SK-N-SH (cell line): ENCODE results near the gene LCOR. TPM values are rescaled to one million over a fixed set of nuclear protein-coding genes. Genes with fewer than 3 reads are reported as not detected.

ENCODE experiments used
- CTCF ChIA-PET: fragments of 300-600, 350-600 bp; formaldehyde crosslinking; extraction: SDS; loops from one replicate; lab custom pipeline; 2021; lab: Yijun Ruan, JAX
- POLR2A ChIA-PET: fragments of 350-600 bp; sonication (Branson Sonifier 250); formaldehyde crosslinking; extraction: SDS; loops from one replicate; lab custom pipeline; 2020; ENCODE audit warnings: antibody characterized with exemption, inconsistent platforms; lab: Yijun Ruan, JAX
- DNase-seq: peaks from one replicate; pipeline ENCODE4 v3.0.0; 2012
- H2AFZ ChIP-seq: fragments of 200-600 bp; sonication (generic); 2 replicates; pipeline ENCODE4 v1.8.1; 2016; ENCODE audit warnings: antibody characterized with exemption, mild to moderate bottlenecking, low read depth
- H3F3A ChIP-seq: fragments of 200-600 bp; sonication (generic); replicated peaks from 2 replicates; pipeline ENCODE3; 2016; ENCODE audit warnings: antibody characterized with exemption, mild to moderate bottlenecking; ENCODE audit not compliant: insufficient read depth
- H3K27ac ChIP-seq, 2 experiments: fragments of 200-500 bp in 1 of 2; fragments of 200-600 bp in 1 of 2; sonication (Bioruptor generic) in 1 of 2; sonication (generic), shearing (Covaris generic) in 1 of 2; 2 replicates each; pipeline versions ENCODE4 v1.5.1 to v1.6.1; 2014 to 2016; ENCODE audit warnings: low read depth in 2 of 2, inconsistent platforms in 1 of 2, low read length in 1 of 2, mild to moderate bottlenecking in 1 of 2, mixed read lengths in 1 of 2
- H3K27me3 ChIP-seq: fragments of 200-600 bp; sonication (generic), shearing (Covaris generic); 2 replicates; pipeline ENCODE4 v1.6.1; 2016; ENCODE audit warnings: mixed run types; ENCODE audit not compliant: insufficient read depth
- H3K36me3 ChIP-seq, 2 experiments: fragments of 200-500 bp in 1 of 2; fragments of 200-600 bp in 1 of 2; sonication (Bioruptor generic) in 1 of 2; sonication (generic) in 1 of 2; replicated peaks in 1 of 2; 2 replicates each; pipeline versions ENCODE3 to v1.5.1; 2014 to 2016; ENCODE audit warnings: low read length in 1 of 2, mild to moderate bottlenecking in 1 of 2; ENCODE audit not compliant: insufficient read depth in 2 of 2, control insufficient read depth in 1 of 2
- H3K4me1 ChIP-seq, 2 experiments: fragments of 200-500 bp in 1 of 2; fragments of 200-600 bp in 1 of 2; sonication (Bioruptor generic) in 1 of 2; sonication (generic), shearing (Covaris generic) in 1 of 2; 2 replicates each; pipeline versions ENCODE4 v1.5.1 to v1.6.1; 2014 to 2016; ENCODE audit warnings: low read depth in 1 of 2, low read length in 1 of 2, mixed run types in 1 of 2; ENCODE audit not compliant: insufficient read depth in 2 of 2, control insufficient read depth in 1 of 2
- H3K4me2 ChIP-seq: fragments of 200-600 bp; sonication (generic), shearing (Covaris generic); 2 replicates; pipeline ENCODE4 v1.6.1; 2017; ENCODE audit warnings: mixed run types
- H3K4me3 ChIP-seq, 2 experiments: fragments of 200-500 bp in 1 of 2; fragments of 200-600 bp in 1 of 2; sonication (Bioruptor generic) in 1 of 2; sonication (generic), shearing (Covaris generic) in 1 of 2; 2 replicates each; pipeline versions ENCODE4 v1.5.1 to v1.8.1; 2014 to 2016; ENCODE audit warnings: low read depth in 2 of 2, inconsistent platforms in 1 of 2, low read length in 1 of 2, mild to moderate bottlenecking in 1 of 2, mixed read lengths in 1 of 2, moderate library complexity in 1 of 2
- H3K79me2 ChIP-seq: fragments of 200-600 bp; sonication (generic); 2 replicates; pipeline ENCODE4 v1.8.1; 2017; ENCODE audit warnings: mild to moderate bottlenecking; ENCODE audit not compliant: insufficient read depth
- H3K9ac ChIP-seq: fragments of 200-600 bp; sonication (generic); 2 replicates; pipeline ENCODE4 v1.6.1; 2017; ENCODE audit warnings: mixed run types
- H3K9me2 ChIP-seq: fragments of 200-600 bp; sonication (generic); 2 replicates; pipeline ENCODE4 v1.6.1; 2017; ENCODE audit warnings: mixed run types
- H3K9me3 ChIP-seq: fragments of 200-600 bp; sonication (generic); 2 replicates; pipeline ENCODE4 v1.6.1; 2017; ENCODE audit warnings: mixed run types, mild to moderate bottlenecking, moderate library complexity
- H4K20me1 ChIP-seq: fragments of 200-600 bp; sonication (generic); 2 replicates; pipeline ENCODE4 v1.6.1; 2017; ENCODE audit warnings: mild to moderate bottlenecking, mixed run types; ENCODE audit not compliant: insufficient read depth
- ELF1 ChIP-seq: IDR thresholded peaks from 2 replicates; pipeline ENCODE4 v1.4.0; 2012
- EZH2phosphoT487 ChIP-seq: fragments of 200-600 bp; sonication (generic); IDR thresholded peaks from 2 replicates; pipeline ENCODE4 v1.6.1; 2017; ENCODE audit warnings: low read depth, mixed run types, mild to moderate bottlenecking, antibody characterized with exemption, moderate library complexity, borderline replicate concordance
- FOSL2 ChIP-seq: IDR thresholded peaks from 2 replicates; pipeline ENCODE4 v1.4.0; 2012; ENCODE audit warnings: low read depth, mild to moderate bottlenecking, moderate library complexity, borderline replicate concordance
- GABPA ChIP-seq: IDR thresholded peaks from 2 replicates; pipeline ENCODE4 v1.4.0; 2012; ENCODE audit warnings: low read depth, mild to moderate bottlenecking
- GATA2 ChIP-seq: sonication (generic); formaldehyde crosslinking; IDR thresholded peaks from 2 replicates; pipeline ENCODE4 v1.5.0; 2020; ENCODE audit warnings: mild to moderate bottlenecking, missing genetic modification reagents
- JUND ChIP-seq: IDR thresholded peaks from 2 replicates; pipeline ENCODE4 v1.4.0; 2012
- MXI1 ChIP-seq: IDR thresholded peaks from 2 replicates; pipeline ENCODE4 v1.6.1; 2012; ENCODE audit warnings: mild to moderate bottlenecking, low read depth, low read length, improper control_type of control experiment
- NFIC ChIP-seq: IDR thresholded peaks from 2 replicates; pipeline ENCODE4 v1.4.0; 2012; ENCODE audit warnings: borderline replicate concordance
- NRF1 ChIP-seq: IDR thresholded peaks from 2 replicates; pipeline ENCODE4 v1.6.1; 2012; ENCODE audit warnings: low read depth, mild to moderate bottlenecking, low read length
- POLR2AphosphoS5 ChIP-seq: IDR thresholded peaks from 2 replicates; pipeline ENCODE4 v1.6.1; 2012; ENCODE audit warnings: low read depth, low read length
- SIN3A ChIP-seq: IDR thresholded peaks from 2 replicates; pipeline ENCODE4 v1.6.1; 2012; ENCODE audit warnings: low read depth, mild to moderate bottlenecking, low read length, moderate library complexity, borderline replicate concordance
- SMC3 ChIP-seq: IDR thresholded peaks from 2 replicates; pipeline ENCODE4 v1.6.1; 2012; ENCODE audit warnings: low read depth, low read length, improper control_type of control experiment
- TAF1 ChIP-seq: IDR thresholded peaks from 2 replicates; pipeline ENCODE4 v1.6.1; 2012; ENCODE audit warnings: low read depth, mild to moderate bottlenecking, low read length, moderate library complexity, borderline replicate concordance
- TCF12 ChIP-seq: IDR thresholded peaks from 2 replicates; pipeline ENCODE4 v1.4.0; 2012
- WGBS: methylation state at CpG from one replicate; pipeline ENCODE4 v1.1.6; 2017; ENCODE audit warnings: low lambda C conversion rate; 5-methylcytosine and 5-hydroxymethylcytosine counted together
- polyA plus RNA-seq, 3 experiments: library from polyadenylated mRNA; depleted of rRNA; stranded (reverse); fragments of >200 nt; gene quantifications; 2 replicates each; pipeline ENCODE4 v1.2.3, GENCODE V29; 2012
- TF ChIP-seq, protein P1 (sequence below): IDR thresholded peaks from 2 replicates; pipeline ENCODE4 v1.4.0; 2012; ENCODE audit warnings: low read depth
- TF ChIP-seq, protein P2 (sequence below): IDR thresholded peaks from 2 replicates; pipeline ENCODE4 v1.6.1; 2012; ENCODE audit warnings: mild to moderate bottlenecking, low read depth, low read length, moderate library complexity
- TF ChIP-seq, protein P3 (sequence below): IDR thresholded peaks from 2 replicates; pipeline ENCODE4; 2012
- TF ChIP-seq, protein P4 (sequence below): fragments of 200-600 bp; sonication (generic); IDR thresholded peaks from 2 replicates; pipeline ENCODE4 v1.6.1; 2017; ENCODE audit warnings: antibody characterized with exemption, mild to moderate bottlenecking, moderate library complexity

LCOR gene
- polyA plus RNA-seq, 1 of the 3 experiments (the other 2 are of a cell fraction) = 1.9 TPM

DNA sequence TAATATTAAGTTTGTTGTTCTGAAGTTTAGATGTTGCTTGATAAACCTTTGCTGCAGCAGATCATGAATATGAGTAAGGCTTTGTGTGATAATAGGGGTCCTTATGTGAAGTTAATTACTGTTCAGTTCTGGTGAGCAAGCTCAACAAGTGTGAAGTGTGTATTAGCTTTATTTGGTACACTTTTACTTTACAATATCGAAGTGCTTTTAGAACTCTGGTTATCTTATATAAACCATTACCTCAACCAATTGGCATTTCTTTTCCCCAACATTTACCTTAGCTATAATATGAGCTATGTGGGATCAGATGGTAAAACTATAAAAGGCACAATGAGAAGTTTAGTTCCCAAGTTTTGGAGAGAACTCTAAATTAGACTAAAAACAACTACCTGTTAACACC is 127.6 kb downstream of the LCOR start:
- Histone ChIP-seq H3K4me3 (no peak overlapping the region), H3F3A (peaks cover 17% of the 10 kb centered on the region), H4K20me1 (peaks cover 11% of the 10 kb centered on the region; the same call in 1 of the 2 replicates), H3K9me2 (no peaks in the 10 kb centered on the region), H2AFZ (no peak overlapping the region), H3K79me2 (peaks cover 28% of the 10 kb centered on the region; the same call in 1 of the 2 replicates), H3K27ac (peak overlapping the region in 1 of 2 experiments; percentile 30; a peak in 1 of 4 replicates), H3K9me3 (no peaks in the 10 kb centered on the region), H3K4me1 (peaks cover 0 to 18% of the 10 kb centered on the region in 2 experiments; a peak in 3 of 4 replicates), H3K4me2 (no peak overlapping the region), H3K36me3 (peaks cover 31 to 33% of the 10 kb centered on the region in 2 experiments), H3K9ac (no peak overlapping the region), H3K27me3 (no peaks in the 10 kb centered on the region)
- CTCF ChIA-PET = interaction anchor here (0.8 kb wide), 1 partner anchor 10 kb away, joined by 3 read pairs; no protein-coding TSS in a partner anchor
- TF ChIP-seq MXI1 (no peak), FOSL2 (no peak), EZH2phosphoT487 (no peak), NFIC (no peak), JUND (no peak), NRF1 (no peak), SIN3A (no peak), SMC3 (no peak), POLR2AphosphoS5 (no peak), GATA2 (CRISPR knock-in tag) (no peak), ELF1 (no peak), TCF12 (no peak), GABPA (no peak), TAF1 (no peak)
- TF ChIP-seq, protein P1, sequence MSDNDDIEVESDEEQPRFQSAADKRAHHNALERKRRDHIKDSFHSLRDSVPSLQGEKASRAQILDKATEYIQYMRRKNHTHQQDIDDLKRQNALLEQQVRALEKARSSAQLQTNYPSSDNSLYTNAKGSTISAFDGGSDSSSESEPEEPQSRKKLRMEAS = no peak
- TF ChIP-seq, protein P2, sequence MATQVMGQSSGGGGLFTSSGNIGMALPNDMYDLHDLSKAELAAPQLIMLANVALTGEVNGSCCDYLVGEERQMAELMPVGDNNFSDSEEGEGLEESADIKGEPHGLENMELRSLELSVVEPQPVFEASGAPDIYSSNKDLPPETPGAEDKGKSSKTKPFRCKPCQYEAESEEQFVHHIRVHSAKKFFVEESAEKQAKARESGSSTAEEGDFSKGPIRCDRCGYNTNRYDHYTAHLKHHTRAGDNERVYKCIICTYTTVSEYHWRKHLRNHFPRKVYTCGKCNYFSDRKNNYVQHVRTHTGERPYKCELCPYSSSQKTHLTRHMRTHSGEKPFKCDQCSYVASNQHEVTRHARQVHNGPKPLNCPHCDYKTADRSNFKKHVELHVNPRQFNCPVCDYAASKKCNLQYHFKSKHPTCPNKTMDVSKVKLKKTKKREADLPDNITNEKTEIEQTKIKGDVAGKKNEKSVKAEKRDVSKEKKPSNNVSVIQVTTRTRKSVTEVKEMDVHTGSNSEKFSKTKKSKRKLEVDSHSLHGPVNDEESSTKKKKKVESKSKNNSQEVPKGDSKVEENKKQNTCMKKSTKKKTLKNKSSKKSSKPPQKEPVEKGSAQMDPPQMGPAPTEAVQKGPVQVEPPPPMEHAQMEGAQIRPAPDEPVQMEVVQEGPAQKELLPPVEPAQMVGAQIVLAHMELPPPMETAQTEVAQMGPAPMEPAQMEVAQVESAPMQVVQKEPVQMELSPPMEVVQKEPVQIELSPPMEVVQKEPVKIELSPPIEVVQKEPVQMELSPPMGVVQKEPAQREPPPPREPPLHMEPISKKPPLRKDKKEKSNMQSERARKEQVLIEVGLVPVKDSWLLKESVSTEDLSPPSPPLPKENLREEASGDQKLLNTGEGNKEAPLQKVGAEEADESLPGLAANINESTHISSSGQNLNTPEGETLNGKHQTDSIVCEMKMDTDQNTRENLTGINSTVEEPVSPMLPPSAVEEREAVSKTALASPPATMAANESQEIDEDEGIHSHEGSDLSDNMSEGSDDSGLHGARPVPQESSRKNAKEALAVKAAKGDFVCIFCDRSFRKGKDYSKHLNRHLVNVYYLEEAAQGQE = no peak
- TF ChIP-seq, protein P3, sequence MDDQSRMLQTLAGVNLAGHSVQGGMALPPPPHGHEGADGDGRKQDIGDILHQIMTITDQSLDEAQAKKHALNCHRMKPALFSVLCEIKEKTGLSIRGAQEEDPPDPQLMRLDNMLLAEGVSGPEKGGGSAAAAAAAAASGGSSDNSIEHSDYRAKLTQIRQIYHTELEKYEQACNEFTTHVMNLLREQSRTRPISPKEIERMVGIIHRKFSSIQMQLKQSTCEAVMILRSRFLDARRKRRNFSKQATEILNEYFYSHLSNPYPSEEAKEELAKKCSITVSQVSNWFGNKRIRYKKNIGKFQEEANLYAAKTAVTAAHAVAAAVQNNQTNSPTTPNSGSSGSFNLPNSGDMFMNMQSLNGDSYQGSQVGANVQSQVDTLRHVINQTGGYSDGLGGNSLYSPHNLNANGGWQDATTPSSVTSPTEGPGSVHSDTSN = no peak
- TF ChIP-seq, protein P4, sequence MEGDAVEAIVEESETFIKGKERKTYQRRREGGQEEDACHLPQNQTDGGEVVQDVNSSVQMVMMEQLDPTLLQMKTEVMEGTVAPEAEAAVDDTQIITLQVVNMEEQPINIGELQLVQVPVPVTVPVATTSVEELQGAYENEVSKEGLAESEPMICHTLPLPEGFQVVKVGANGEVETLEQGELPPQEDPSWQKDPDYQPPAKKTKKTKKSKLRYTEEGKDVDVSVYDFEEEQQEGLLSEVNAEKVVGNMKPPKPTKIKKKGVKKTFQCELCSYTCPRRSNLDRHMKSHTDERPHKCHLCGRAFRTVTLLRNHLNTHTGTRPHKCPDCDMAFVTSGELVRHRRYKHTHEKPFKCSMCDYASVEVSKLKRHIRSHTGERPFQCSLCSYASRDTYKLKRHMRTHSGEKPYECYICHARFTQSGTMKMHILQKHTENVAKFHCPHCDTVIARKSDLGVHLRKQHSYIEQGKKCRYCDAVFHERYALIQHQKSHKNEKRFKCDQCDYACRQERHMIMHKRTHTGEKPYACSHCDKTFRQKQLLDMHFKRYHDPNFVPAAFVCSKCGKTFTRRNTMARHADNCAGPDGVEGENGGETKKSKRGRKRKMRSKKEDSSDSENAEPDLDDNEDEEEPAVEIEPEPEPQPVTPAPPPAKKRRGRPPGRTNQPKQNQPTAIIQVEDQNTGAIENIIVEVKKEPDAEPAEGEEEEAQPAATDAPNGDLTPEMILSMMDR = no peak
- WGBS = 96% methylated on average over 1 of the region's 1 CpG
- POLR2A ChIA-PET = no interaction called here
- no peak for DNase-seq
